Thyroid gland (tissue), 4 donors: ENCODE results near the gene EDNRA. TPM values are rescaled to one million over a fixed set of nuclear protein-coding genes. Genes with fewer than 3 reads are reported as not detected.

Experiments used
- DNase-seq, 2 donors: peaks; one replicate each; pipeline ENCODE4 v3.0.0-alpha.2; 2019
- H3K27ac ChIP-seq, 3 donors: fragments of 200-600 bp; sonication (generic); 1 replicate in 2 of 3; 2 replicates in 1 of 3; pipeline ENCODE4 v1.5.1; 2016 to 2019; ENCODE audit warnings: mild to moderate bottlenecking in 1 of 3, moderate library complexity in 1 of 3
- H3K27me3 ChIP-seq: fragments of 200-600 bp; sonication (generic); one replicate; pipeline ENCODE4 v1.5.1; 2019
- H3K36me3 ChIP-seq, 2 donors: fragments of 200-600 bp; sonication (generic); one replicate each; pipeline ENCODE4 v1.5.1; 2016 to 2019
- H3K4me1 ChIP-seq, 2 donors: fragments of 200-600 bp; sonication (generic); one replicate each; pipeline ENCODE4 v1.5.1; 2017 to 2019
- H3K4me3 ChIP-seq, 3 donors: fragments of 200-600 bp; sonication (generic); replicated peaks in 1 of 3; 1 replicate in 2 of 3; 2 replicates in 1 of 3; pipeline ENCODE4 v1.5.1; 2016; ENCODE audit warnings: mild to moderate bottlenecking in 1 of 3
- H3K9me3 ChIP-seq: fragments of 200-600 bp; sonication (generic); one replicate; pipeline ENCODE4 v1.5.1; 2017
- POLR2A ChIP-seq, 2 donors: fragments of 450-650 bp; IDR thresholded peaks; one replicate each; pipeline ENCODE4 v1.6.1; 2017; ENCODE audit warnings: antibody characterized with exemption in 2 of 2, mild to moderate bottlenecking in 2 of 2, moderate library complexity in 1 of 2
- WGBS, 2 donors: methylation state at CpG; one replicate each; pipeline ENCODE4 v1.1.5; 2017; 5-methylcytosine and 5-hydroxymethylcytosine counted together
- intact Hi-C: fragments of 100-400 bp; cut with DNase I; formaldehyde crosslinking; loops from one replicate; pipeline ENCODE4 v1.15.1; 2023
- total RNA-seq, 4 donors: library from RNA; depleted of rRNA; stranded (reverse); fragments of >200 nt; gene quantifications; one replicate each; pipeline ENCODE4 v1.2.3, GENCODE V29; 2016
- TF ChIP-seq, protein P1 (sequence below), 6 experiments: fragments of 200-600 bp in 3 of 6; fragments of 450-650 bp in 3 of 6; sonication (generic) in 3 of 6; IDR thresholded peaks; one replicate each; pipeline ENCODE4 v1.5.1; 2016 to 2019; ENCODE audit warnings: antibody characterized with exemption in 6 of 6, mild to moderate bottlenecking in 2 of 6, inconsistent platforms in 1 of 6, moderate library complexity in 1 of 6

The EDNRA gene
- total RNA-seq, 4 donors from 2014 or later = 5.9 to 7.7 (median 6.8) TPM

DNA sequence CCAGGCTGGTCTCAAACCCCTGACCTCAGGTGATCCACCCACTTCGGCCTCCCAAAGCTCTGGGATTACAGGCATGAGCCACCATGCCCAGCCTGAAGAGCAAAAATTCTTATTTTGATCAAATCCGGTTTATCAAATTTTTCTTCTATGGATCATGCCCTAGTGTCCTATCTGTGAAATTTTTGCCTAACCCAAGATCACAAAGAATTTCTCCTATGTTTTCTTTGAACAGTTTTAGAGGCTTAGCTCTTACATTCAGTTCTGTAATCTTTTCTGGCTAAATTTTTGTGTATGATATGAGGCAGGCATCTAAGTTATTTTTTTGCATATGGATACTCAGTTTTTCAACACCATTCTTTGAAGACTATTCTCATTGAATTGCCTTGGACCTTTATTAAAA is 27.4 kb downstream of the EDNRA start:
- H3K4me3 ChIP-seq = no peak overlapping the region
- no peaks in the 10 kb centered on the region for H3K4me1 ChIP-seq
- H3K36me3 ChIP-seq = no peaks in the 10 kb centered on the region
- H3K27ac ChIP-seq = no peak overlapping the region
- intact Hi-C loops = no loop called here
- WGBS, 2 donors = 94 to 97% methylated on average over 2 of the region's 2 CpGs
- no peaks in the 10 kb centered on the region for H3K9me3 ChIP-seq
- TF ChIP-seq POLR2A (IDR thresholded peaks at IDR 0.05) = no peak
- no peak for DNase-seq
- no peaks in the 10 kb centered on the region for H3K27me3 ChIP-seq

DNA sequence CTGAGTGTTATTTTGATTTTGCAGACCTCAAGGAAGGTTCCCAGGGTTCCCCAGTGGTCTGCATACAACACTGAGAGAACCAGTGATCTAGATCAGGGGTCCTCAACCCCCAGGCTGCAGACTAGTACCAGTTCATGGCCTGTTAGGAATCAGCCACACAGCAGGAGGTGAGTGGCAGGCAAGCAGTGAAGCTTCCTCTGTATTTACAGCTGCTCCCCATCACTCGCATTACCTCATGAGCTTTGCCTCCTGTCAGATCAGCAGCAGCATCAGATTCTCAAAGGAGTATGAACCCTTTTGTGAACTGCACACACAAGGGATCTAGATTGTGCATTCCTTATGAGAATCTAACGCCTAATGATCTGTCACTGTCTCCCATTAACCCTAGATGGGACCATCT is 28.5 kb downstream of the EDNRA start:
- DNase-seq = no peak
- Histone ChIP-seq H3K4me1 (no peaks in the 10 kb centered on the region), H3K27me3 (no peaks in the 10 kb centered on the region), H3K36me3 (no peaks in the 10 kb centered on the region), H3K9me3 (no peaks in the 10 kb centered on the region), H3K4me3 (no peak overlapping the region), H3K27ac (no peak overlapping the region)
- no peak for TF ChIP-seq POLR2A (IDR thresholded peaks at IDR 0.05)
- TF ChIP-seq, protein P1, sequence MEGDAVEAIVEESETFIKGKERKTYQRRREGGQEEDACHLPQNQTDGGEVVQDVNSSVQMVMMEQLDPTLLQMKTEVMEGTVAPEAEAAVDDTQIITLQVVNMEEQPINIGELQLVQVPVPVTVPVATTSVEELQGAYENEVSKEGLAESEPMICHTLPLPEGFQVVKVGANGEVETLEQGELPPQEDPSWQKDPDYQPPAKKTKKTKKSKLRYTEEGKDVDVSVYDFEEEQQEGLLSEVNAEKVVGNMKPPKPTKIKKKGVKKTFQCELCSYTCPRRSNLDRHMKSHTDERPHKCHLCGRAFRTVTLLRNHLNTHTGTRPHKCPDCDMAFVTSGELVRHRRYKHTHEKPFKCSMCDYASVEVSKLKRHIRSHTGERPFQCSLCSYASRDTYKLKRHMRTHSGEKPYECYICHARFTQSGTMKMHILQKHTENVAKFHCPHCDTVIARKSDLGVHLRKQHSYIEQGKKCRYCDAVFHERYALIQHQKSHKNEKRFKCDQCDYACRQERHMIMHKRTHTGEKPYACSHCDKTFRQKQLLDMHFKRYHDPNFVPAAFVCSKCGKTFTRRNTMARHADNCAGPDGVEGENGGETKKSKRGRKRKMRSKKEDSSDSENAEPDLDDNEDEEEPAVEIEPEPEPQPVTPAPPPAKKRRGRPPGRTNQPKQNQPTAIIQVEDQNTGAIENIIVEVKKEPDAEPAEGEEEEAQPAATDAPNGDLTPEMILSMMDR (IDR thresholded peaks at IDR 0.05) = no peak
- WGBS, 2 donors = 82 to 86% methylated on average over 2 of the region's 2 CpGs
- intact Hi-C loops = no loop called here

DNA sequence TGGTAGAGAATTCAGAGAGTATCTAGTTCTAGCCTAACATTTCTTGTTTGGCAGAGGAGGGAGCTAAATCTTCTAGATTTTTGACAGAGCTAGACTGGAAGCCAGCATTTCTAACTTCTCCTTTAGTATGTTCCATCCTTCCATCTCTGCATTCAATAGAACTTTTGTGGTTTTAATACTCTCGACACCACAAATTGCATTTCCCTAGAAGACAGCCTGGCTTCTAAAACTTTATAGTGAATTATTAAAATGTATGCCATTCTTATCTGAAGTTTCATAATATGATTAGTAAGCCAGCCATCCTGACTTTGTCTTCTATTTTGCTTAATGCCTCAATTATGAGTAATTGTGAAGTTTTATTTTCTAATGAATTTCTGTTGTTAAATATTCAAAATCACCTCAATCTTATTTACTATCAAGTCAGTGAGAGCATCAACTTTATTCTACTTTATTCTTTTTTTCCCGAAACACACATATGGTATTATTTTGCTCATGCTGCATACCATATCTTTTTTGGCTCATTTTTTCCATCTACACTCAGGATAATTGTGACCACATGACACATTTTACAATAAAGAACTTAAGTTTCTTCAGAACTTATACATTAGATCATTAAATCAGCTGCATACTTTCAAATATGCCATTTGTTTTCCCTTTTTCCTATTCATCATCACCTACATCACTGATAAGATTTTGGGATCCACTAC is 30.2 kb downstream of the EDNRA start:
- Histone ChIP-seq H3K27me3 (no peaks in the 10 kb centered on the region), H3K4me3 (no peak overlapping the region), H3K27ac (no peak overlapping the region), H3K36me3 (no peaks in the 10 kb centered on the region), H3K4me1 (no peaks in the 10 kb centered on the region), H3K9me3 (no peaks in the 10 kb centered on the region)
- WGBS, 2 donors = 85 to 89% methylated on average over 2 of the region's 2 CpGs
- intact Hi-C loops = no loop called here
- no peak for TF ChIP-seq POLR2A (IDR thresholded peaks at IDR 0.05)
- TF ChIP-seq, protein P1 (IDR thresholded peaks at IDR 0.05) = no peak
- DNase-seq = no peak

DNA sequence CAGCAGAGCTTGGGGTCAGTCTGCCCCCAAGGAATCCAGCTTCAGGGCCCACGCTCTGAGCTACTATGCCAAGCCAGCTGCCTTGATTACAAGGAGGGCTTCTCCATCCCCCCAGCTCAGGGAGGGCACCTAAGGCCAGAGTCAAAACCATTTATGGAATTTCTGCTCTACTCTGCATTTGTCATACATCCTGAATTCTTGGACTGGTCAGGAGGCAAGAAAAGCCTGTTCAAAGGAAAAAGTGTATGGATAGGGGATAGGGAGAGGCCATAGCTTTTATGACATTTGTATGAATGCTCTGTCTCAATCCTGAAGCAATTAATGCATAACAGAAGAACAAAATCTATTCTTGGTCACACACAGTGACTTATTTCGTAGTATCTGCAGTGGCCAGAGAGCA is 32.2 kb downstream of the EDNRA start:
- no peaks in the 10 kb centered on the region for H3K9me3 ChIP-seq
- DNase-seq = no peak
- TF ChIP-seq, protein P1 (IDR thresholded peaks at IDR 0.05) = no peak
- TF ChIP-seq POLR2A (IDR thresholded peaks at IDR 0.05) = no peak
- WGBS, 2 donors = 80 to 96% methylated on average over 2 of the region's 2 CpGs
- H3K4me3 ChIP-seq = no peak overlapping the region
- no peaks in the 10 kb centered on the region for H3K4me1 ChIP-seq
- no peak overlapping the region for H3K27ac ChIP-seq
- H3K27me3 ChIP-seq = no peaks in the 10 kb centered on the region
- intact Hi-C loops = no loop called here
- H3K36me3 ChIP-seq = no peaks in the 10 kb centered on the region

DNA sequence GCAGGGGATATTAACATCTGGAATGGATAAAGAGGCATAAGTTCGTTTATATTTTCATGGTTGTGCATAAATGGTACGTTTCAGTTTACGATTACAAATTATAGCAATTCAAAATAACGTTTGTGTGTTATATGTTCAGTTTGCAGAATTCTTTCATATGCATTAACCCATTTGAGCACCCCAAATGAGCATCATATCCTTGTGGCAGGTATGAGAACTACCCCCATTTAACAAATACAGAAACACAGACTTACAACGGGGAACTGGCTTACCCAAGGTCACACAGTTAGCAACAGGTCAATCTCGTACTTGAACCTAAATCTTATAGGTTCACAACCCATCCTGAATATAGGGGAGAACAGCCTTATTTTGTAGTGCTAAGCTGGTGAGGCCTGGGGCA is 33.1 kb downstream of the EDNRA start:
- TF ChIP-seq, protein P1 (IDR thresholded peaks at IDR 0.05) = no peak
- no peak for TF ChIP-seq POLR2A (IDR thresholded peaks at IDR 0.05)
- Histone ChIP-seq H3K4me3 (no peak overlapping the region), H3K9me3 (no peaks in the 10 kb centered on the region), H3K36me3 (no peaks in the 10 kb centered on the region), H3K27ac (no peak overlapping the region), H3K4me1 (no peaks in the 10 kb centered on the region), H3K27me3 (no peaks in the 10 kb centered on the region)
- 86 to 92% methylated on average over 6 of the region's 6 CpGs for WGBS, 2 donors
- DNase-seq = no peak
- intact Hi-C loops = no loop called here
